Measurements from ENCODE around the gene FOXE3. TPM values are rescaled to one million over a fixed set of nuclear protein-coding genes. Genes with fewer than 3 reads are reported as not detected.

The FOXE3 gene
- total RNA-seq, 2 experiments from 2014 or later, result not detected

DNA sequence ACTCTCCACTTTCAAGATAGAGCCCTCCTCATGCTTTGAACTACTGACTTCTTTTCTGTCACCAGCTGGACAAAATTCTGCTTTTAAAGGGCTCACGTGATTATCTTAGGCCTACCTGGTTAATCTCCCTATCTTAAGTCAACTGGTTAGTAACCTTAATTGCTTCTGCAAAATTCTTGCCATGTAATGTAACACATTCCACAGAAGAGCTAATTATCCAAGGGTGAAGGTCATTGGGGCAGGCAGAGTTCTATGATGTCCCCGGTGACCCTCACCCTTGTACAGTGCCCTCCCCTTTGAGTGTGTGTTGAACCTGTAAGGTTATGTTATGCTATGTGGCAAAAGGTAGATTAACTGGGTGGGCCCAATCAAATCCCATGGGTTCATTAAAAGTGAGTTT lies 25.2 kb upstream of the FOXE3 start:
- no peaks in the 10 kb centered on the region for H3K9me3 Mint-ChIP-seq (ENCODE audit: low read depth)
- DNase-seq (no peak), ATAC-seq (no peak)
- no peak overlapping the region for H3K4me3 Mint-ChIP-seq
- peaks cover 13% of the 10 kb centered on the region for H3K27me3 Mint-ChIP-seq
- no peaks in the 10 kb centered on the region for H3K36me3 Mint-ChIP-seq
- CTCF ChIA-PET, result interaction anchor here (0.6 to 1.8 kb wide), 4 partner anchors 33 to 320 kb away, joined by 3 to 4 read pairs (median 3); partner anchors contain the start of gene FOXD2
- no peak overlapping the region for H3K27ac Mint-ChIP-seq
- H3K4me1 Mint-ChIP-seq, result no peaks in the 10 kb centered on the region

DNA sequence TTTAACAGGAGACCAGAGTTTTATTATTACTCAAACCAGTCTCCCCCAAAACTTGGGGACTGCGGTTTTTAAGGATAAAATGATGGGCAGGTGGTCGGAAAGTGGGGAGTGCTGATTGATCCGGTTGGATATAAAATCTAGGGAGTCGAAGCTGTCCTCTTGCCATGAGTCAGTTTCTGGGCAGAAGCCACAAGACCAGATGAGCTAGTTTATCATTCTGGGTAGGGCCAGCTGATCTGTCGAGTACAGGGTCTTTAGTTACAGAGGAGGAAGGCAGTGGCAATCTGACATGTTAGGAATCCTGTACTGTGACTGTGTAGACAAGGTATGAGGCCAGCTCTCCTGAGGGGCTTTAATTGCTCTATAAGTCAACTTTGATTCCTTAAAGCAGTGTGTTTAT lies 22.9 kb upstream of the FOXE3 start:
- Mint-ChIP-seq H3K36me3 (no peaks in the 10 kb centered on the region), H3K4me3 (no peak overlapping the region), H3K4me1 (no peaks in the 10 kb centered on the region), H3K27me3 (peaks cover 13% of the 10 kb centered on the region), H3K9me3 (ENCODE audit: low read depth) (no peaks in the 10 kb centered on the region), H3K27ac (no peak overlapping the region)
- CTCF ChIA-PET, result interaction anchor here (2.1 kb wide), 1 partner anchor 333 kb away, joined by 5 read pairs; no protein-coding TSS in a partner anchor
- no peak for DNase-seq
- ATAC-seq, result no peak

DNA sequence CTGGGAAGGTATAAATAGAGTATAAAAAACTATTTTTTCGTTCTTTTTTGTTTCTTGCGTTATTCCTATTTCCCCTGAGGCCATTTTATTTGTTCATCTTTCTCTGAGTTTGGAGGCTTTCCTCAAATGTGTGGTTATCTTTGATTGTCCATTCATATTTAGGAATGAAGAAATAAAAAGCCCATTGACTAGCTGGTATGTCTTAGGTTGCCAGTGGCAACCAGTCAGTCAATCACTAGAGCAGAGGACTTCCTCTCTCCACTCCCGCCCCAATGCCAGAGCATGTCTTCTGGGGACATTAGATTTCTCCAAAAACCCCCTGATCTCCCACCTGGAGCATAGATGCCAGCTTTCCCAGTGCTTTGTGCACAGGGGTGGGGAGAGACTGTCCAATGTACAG lies 20.7 kb upstream of the FOXE3 start:
- no peaks in the 10 kb centered on the region for H3K9me3 Mint-ChIP-seq (ENCODE audit: low read depth)
- no peak for DNase-seq
- no peak overlapping the region for H3K4me3 Mint-ChIP-seq
- ATAC-seq, result no peak
- no peaks in the 10 kb centered on the region for H3K4me1 Mint-ChIP-seq
- CTCF ChIA-PET, result no interaction called here
- no peaks in the 10 kb centered on the region for H3K36me3 Mint-ChIP-seq
- H3K27me3 Mint-ChIP-seq, result peaks cover 20% of the 10 kb centered on the region
- H3K27ac Mint-ChIP-seq, result no peak overlapping the region

DNA sequence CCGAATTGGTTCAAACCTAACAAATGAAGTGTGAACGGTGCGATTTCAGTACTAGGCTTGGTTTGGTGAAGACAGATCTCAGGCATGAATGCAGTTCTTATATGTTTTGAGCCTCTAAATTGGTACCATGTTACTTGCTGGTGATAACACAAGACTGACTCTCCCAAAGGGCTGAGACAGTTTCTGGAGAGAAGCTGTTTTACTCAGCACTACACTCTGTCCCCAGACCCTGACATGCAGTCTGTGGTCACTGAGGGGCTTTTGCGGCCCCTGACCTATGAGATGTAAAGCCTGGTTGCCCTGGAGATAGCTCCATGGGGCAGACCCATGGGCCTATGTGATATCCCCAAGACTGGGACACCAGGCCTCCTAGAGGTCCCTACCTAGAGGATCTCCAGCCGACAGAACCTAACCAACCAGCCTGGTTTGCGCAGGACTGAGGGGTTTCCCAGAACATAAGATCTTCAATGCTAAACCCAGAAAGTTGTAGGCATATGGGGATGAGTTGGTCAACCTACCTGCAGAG lies 19.4 kb upstream of the FOXE3 start:
- Mint-ChIP-seq H3K4me1 (no peaks in the 10 kb centered on the region), H3K4me3 (no peak overlapping the region), H3K9me3 (ENCODE audit: low read depth) (no peaks in the 10 kb centered on the region), H3K36me3 (no peaks in the 10 kb centered on the region), H3K27ac (no peak overlapping the region), H3K27me3 (peaks cover 29% of the 10 kb centered on the region)
- CTCF ChIA-PET, result no interaction called here
- no peak for ATAC-seq
- DNase-seq, result no peak

DNA sequence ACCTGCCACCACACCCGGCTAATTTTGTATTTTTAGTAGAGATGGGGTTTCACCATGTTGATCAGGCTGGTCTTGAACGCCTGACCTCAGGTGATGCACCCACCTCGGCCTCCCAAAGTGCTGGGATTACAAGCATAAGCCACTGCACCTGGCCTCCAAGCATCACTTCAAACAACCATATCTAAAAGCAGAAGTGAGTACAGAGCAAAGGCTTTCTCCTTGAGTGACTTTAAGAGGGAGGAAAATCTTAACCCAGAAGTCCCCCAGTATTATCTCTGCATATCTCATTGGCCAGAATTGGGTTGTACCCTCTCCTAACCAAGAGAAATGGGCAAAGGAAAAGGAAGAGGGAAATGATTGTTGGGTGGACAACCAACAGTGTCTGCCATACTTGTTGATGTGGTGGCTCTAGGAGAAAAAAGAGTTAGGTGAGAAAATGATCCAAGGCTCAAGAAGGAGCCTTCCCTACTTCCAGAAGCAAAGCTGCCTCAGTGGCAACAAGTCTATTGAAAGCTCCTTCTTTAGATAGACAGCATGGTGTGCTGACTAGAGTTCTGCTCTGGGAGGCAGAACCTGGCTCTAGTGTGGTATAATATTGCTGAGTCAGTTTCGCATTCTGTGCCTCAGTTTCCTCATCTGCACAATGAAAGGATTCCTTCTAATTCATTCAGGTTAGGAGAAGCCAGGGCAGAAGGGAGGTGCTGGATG lies 16.8 kb upstream of the FOXE3 start:
- CTCF ChIA-PET, result no interaction called here
- Mint-ChIP-seq H3K27me3 (peaks cover 16% of the 10 kb centered on the region), H3K9me3 (ENCODE audit: low read depth) (no peaks in the 10 kb centered on the region)

DNA sequence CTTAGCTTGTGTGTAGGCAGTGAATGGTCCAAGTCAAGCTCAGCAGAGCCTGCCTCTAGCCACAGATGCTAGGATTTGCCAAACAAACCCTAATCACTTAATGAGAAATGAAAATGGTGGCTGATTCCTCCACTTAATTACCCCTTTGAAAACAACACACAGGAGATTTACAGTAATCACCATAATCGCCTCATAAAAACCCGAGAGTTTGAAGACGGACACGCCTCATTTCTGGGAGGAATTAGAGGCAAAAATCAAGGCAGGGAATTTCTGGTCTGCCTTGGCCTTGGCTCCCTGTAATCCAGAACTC lies 16.3 kb upstream of the FOXE3 start:
- Mint-ChIP-seq H3K4me3 (no peak overlapping the region), H3K27me3 (peaks cover 15% of the 10 kb centered on the region), H3K36me3 (no peaks in the 10 kb centered on the region), H3K4me1 (no peaks in the 10 kb centered on the region), H3K9me3 (ENCODE audit: low read depth) (no peaks in the 10 kb centered on the region), H3K27ac (no peak overlapping the region)
- CTCF ChIA-PET, result no interaction called here
- ATAC-seq, result no peak
- no peak for DNase-seq

More for the DNA sequence above, 16.8 kb upstream of the FOXE3 start:
- no peaks in the 10 kb centered on the region for H3K4me1 Mint-ChIP-seq
- no peak overlapping the region for H3K27ac Mint-ChIP-seq
- H3K4me3 Mint-ChIP-seq, result no peak overlapping the region
- ATAC-seq (no peak), DNase-seq (no peak)
- no peaks in the 10 kb centered on the region for H3K36me3 Mint-ChIP-seq

DNA sequence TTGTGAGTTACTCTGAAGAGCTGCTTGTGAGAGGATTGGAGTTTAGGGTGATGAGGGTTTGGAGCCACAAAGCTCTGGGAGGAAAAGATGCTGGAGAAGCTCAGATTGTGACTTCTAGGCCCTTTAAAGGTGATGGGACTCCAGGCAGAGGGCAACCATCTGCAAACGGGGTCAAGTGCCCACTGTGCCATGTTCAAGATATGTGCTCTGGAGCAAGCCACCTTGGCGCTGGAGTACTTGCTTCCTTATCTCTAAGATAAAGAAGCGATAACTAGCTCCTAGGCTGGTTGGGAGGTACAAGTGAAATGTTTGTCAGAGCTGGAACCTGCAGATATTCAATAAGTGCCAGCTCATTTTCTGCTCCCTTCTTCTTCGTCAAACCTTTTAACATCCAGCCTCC lies 14.3 kb upstream of the FOXE3 start:
- H3K36me3 Mint-ChIP-seq, result no peaks in the 10 kb centered on the region
- no peaks in the 10 kb centered on the region for H3K9me3 Mint-ChIP-seq (ENCODE audit: low read depth)
- peaks cover 24% of the 10 kb centered on the region for H3K27me3 Mint-ChIP-seq
- no peak overlapping the region for H3K4me3 Mint-ChIP-seq
- H3K4me1 Mint-ChIP-seq, result no peaks in the 10 kb centered on the region
- ATAC-seq, result no peak
- DNase-seq, result no peak
- no peak overlapping the region for H3K27ac Mint-ChIP-seq
- CTCF ChIA-PET, result interaction anchor here (2.0 kb wide), 1 partner anchor 13 kb away, joined by 7 read pairs; no protein-coding TSS in a partner anchor

DNA sequence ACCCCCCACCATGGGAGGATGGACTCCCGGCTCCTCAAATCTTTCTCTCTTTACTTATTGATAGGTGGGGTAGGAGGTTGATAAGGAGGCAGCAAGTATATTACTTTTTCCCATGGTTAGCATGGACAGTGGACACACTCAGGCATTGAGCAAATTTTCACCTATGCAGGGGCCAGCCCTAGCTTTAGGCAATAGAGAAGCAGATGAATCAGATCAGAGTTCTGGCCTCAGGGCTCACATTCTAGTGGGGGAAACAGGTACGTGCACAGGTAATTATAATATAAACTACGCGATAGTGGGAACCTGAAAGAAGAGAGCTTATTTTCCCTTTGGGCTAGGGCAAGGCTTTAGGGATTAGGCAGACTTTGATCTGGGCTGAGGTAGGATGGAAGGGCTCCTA lies 13.5 kb upstream of the FOXE3 start:
- H3K27ac Mint-ChIP-seq, result no peak overlapping the region
- no peaks in the 10 kb centered on the region for H3K4me1 Mint-ChIP-seq
- H3K4me3 Mint-ChIP-seq, result no peak overlapping the region
- no peaks in the 10 kb centered on the region for H3K9me3 Mint-ChIP-seq (ENCODE audit: low read depth)
- peaks cover 24% of the 10 kb centered on the region for H3K27me3 Mint-ChIP-seq
- ATAC-seq (no peak), DNase-seq (no peak)
- H3K36me3 Mint-ChIP-seq, result no peaks in the 10 kb centered on the region
- CTCF ChIA-PET, result interaction anchor here (2.0 kb wide), 1 partner anchor 14 kb away, joined by 7 read pairs; no protein-coding TSS in a partner anchor

DNA sequence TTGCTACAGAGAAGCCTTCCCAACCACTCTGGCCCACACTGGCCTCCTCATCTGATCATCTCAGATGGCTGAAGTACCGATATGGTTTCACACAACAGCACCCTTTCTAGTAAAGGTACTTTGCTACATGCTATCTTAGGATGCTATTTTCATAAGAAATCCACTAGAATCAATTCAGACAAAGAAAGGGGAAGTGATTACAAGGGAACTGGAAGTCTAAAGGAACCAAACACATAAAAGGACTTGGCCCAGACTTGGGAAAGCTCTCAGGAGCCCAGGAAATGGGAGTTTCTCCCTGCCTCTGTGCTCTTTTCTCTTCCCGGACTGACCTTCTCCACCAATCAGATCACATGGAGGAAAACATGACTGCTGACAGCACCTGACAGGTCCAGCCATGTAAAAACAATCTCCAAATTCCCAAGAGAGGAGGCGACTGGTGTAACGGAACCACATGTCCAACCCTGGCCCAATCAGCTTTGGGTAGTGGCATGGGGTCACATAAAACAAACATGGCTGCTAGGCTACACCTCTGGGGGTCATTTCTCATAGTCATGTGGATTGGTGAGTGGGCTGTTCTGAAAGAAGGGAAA lies 12.7 kb upstream of the FOXE3 start:
- DNase-seq, result no peak
- no peak overlapping the region for H3K27ac Mint-ChIP-seq
- H3K27me3 Mint-ChIP-seq, result peaks cover 23% of the 10 kb centered on the region
- CTCF ChIA-PET, result interaction anchor here (2.0 kb wide), 1 partner anchor 14 kb away, joined by 7 read pairs; no protein-coding TSS in a partner anchor
- H3K36me3 Mint-ChIP-seq, result no peaks in the 10 kb centered on the region
- H3K4me1 Mint-ChIP-seq, result no peaks in the 10 kb centered on the region
- H3K4me3 Mint-ChIP-seq, result no peak overlapping the region
- H3K9me3 Mint-ChIP-seq (ENCODE audit: low read depth), result no peaks in the 10 kb centered on the region
- ATAC-seq, result no peak

DNA sequence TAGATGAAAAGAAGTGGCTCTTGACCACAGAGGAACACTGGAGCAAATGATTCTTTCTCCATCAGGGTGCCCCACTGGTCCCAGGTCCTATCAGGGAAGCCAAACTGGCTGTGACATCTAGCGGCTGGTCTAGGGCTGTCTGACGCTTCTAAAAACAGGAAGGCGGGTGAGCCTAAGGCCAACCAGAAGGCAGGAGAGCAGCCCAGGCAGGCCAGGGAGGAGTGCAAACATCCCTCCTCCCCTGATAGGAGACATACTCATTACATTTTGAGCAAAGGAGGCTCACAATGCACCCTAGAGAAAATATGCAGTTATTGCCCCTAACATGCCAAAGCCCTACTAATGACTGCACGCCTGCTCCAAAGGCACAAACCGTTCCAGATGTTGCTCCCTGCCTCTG lies 10.4 kb upstream of the FOXE3 start:
- no peak overlapping the region for H3K4me3 Mint-ChIP-seq
- peaks cover 27% of the 10 kb centered on the region for H3K27me3 Mint-ChIP-seq

DNA sequence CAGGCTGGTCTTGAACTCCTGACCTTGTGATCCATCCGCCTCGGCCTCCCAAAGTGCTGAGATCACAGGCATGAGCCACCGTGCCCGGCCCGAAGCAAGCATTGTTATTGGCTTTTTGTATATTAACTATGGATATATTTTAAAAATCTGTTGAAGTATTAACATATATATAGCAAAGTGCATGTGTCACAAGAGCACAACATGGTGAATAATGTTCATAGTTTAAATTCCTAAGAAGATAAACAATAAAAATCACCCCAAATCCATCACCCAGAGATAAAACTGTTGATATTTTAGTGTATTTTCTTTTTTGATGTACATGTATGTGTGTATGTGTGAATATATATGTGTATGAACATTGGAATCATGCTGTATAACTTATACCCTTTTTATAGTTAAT lies 9.1 kb upstream of the FOXE3 start:
- DNase-seq, result no peak
- H3K4me1 Mint-ChIP-seq, result no peaks in the 10 kb centered on the region
- H3K9me3 Mint-ChIP-seq (ENCODE audit: low read depth), result no peaks in the 10 kb centered on the region
- no peaks in the 10 kb centered on the region for H3K36me3 Mint-ChIP-seq
- peaks cover 21% of the 10 kb centered on the region for H3K27me3 Mint-ChIP-seq
- H3K4me3 Mint-ChIP-seq, result no peak overlapping the region
- ATAC-seq, result no peak
- H3K27ac Mint-ChIP-seq, result no peak overlapping the region
- CTCF ChIA-PET, result interaction anchor here (1.4 kb wide), 1 partner anchor 11 kb away, joined by 4 read pairs; no protein-coding TSS in a partner anchor

More for the DNA sequence above, 10.4 kb upstream of the FOXE3 start:
- no peaks in the 10 kb centered on the region for H3K4me1 Mint-ChIP-seq
- DNase-seq (no peak), ATAC-seq (no peak)
- no peak overlapping the region for H3K27ac Mint-ChIP-seq
- no peaks in the 10 kb centered on the region for H3K36me3 Mint-ChIP-seq
- H3K9me3 Mint-ChIP-seq (ENCODE audit: low read depth), result no peaks in the 10 kb centered on the region
- CTCF ChIA-PET, result interaction anchor here (1.7 kb wide), 1 partner anchor 320 kb away, joined by 4 read pairs; no protein-coding TSS in a partner anchor

DNA sequence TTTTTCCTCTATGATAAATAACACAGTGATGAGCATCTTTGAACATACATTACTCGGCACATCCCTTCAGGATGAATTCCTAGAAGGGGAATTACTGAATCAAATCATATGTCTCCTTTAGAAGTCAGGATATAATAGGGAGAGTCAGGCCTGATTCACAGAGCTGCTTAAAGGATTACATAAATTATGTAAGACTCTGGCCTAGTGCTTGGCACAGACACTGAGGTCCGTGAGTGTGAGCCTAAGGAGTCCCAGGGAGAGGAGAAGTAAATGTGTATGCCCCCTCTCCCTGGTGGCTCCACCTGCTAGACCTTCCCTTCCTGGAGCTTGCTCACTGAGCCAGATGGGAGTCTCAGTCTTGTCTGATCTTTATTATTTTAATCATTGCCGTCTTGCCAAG lies 8.6 kb upstream of the FOXE3 start:
- Mint-ChIP-seq H3K27me3 (peaks cover 21% of the 10 kb centered on the region), H3K4me3 (no peak overlapping the region), H3K27ac (no peak overlapping the region), H3K9me3 (ENCODE audit: low read depth) (no peaks in the 10 kb centered on the region), H3K36me3 (no peaks in the 10 kb centered on the region), H3K4me1 (no peaks in the 10 kb centered on the region)
- CTCF ChIA-PET, result interaction anchor here (1.4 kb wide), 1 partner anchor 10 kb away, joined by 4 read pairs; no protein-coding TSS in a partner anchor
- DNase-seq, result no peak
- ATAC-seq, result no peak

DNA sequence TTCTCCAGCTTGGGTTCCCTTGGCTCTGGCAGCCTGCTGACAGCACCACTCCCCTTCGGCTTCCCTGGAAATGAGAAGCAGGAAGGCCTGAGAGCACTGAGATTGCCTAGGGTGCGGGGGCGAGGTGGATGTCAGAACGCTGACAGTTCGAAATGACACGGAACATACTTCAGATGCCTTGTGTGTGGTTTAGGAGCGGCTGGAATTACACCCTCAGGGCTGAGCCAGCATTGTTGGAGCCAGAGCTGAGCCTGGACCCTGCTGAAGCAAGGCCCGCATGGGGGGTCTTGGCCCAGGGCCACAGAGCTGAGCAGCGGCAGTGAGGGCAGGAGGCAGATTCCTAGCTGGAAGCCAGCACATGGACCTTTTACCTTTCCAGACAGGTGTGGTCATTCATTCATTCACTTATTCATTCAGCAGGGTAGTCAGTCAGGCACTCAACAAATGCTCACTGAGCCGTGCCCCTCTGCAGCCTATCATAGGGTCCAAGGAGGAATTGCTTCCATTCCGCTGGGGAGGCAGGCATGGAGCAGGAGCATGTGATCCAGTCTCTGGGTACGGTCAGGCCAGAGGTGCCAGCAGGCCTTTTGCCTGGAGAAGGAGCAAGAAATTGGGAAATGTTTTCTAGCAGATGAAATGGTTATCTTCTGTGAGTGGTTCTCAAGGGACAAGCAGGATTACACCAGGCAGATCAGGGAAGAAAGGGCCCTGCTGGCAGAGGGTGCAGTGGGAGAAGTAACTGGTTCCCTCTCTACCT lies 6.6 kb upstream of the FOXE3 start:
- ATAC-seq, result no peak
- no peak for DNase-seq
- no peak overlapping the region for H3K4me3 Mint-ChIP-seq
- peaks cover 30% of the 10 kb centered on the region for H3K27me3 Mint-ChIP-seq
- H3K27ac Mint-ChIP-seq, result no peak overlapping the region
- H3K36me3 Mint-ChIP-seq, result no peaks in the 10 kb centered on the region
- H3K9me3 Mint-ChIP-seq (ENCODE audit: low read depth), result no peaks in the 10 kb centered on the region
- CTCF ChIA-PET, result no interaction called here
- no peaks in the 10 kb centered on the region for H3K4me1 Mint-ChIP-seq

Data from activated CD8-positive, alpha-beta memory T cell treated with anti-CD3 and anti-CD28 coated beads, Interleukin-2, amount 10 ng/mL, durations not matched to agents 7 days and 5 days (primary cell).